Muscle of leg (tissue), 11 donors: Measurements from ENCODE around the gene CHERP. TPM values are rescaled to one million over a fixed set of nuclear protein-coding genes. Genes with fewer than 3 reads are reported as not detected.
"Not testable (repeated sequence)": the region's sequence is repeated elsewhere in the genome, so short reads cannot be mapped to it uniquely, and the experiment has no call there.

ENCODE experiments used
- DNase-seq: peaks from one replicate; pipeline ENCODE4 v3.0.0; 2013
- H3K27ac ChIP-seq: one replicate; pipeline ENCODE4 v1.5.1; 2013; ENCODE audit warnings: mild to moderate bottlenecking, low read length, control low read depth
- H3K27me3 ChIP-seq: one replicate; pipeline ENCODE4 v1.6.1; 2013; ENCODE audit warnings: low read length; ENCODE audit not compliant: control insufficient read depth, insufficient read depth
- H3K36me3 ChIP-seq: one replicate; pipeline ENCODE4 v1.6.1; 2013; ENCODE audit warnings: low read length; ENCODE audit not compliant: control insufficient read depth, insufficient read depth
- H3K4me1 ChIP-seq: one replicate; pipeline ENCODE4 v1.6.1; 2013; ENCODE audit warnings: low read length; ENCODE audit not compliant: control insufficient read depth, insufficient read depth
- H3K4me3 ChIP-seq: one replicate; pipeline ENCODE4 v1.5.1; 2013; ENCODE audit warnings: low read length, control low read depth
- H3K9me3 ChIP-seq: replicated peaks from 2 replicates; pipeline ENCODE4 v1.6.1; 2013; ENCODE audit warnings: low read depth, low read length; ENCODE audit not compliant: control insufficient read depth
- WGBS: methylation state at CpG from one replicate; pipeline ENCODE4 v1.1.5; 2013; ENCODE audit warnings: missing lambda C conversion rate; ENCODE audit not compliant: insufficient coverage; 5-methylcytosine and 5-hydroxymethylcytosine counted together
- polyA plus RNA-seq, 8 donors: library from polyadenylated mRNA; unstranded; fragments of 120-200 nt; gene quantifications; one replicate each; pipeline versions ENCODE4 v1.2.1 to v1.2.3, GENCODE V29; 2013; ENCODE audit warnings: inconsistent platforms in 1 of 8, low replicate concordance in 1 of 8; ENCODE audit not compliant: insufficient read length in 8 of 8, insufficient read depth in 1 of 8
- total RNA-seq: library from RNA; stranded (reverse); fragments of 120-200 nt; gene quantifications from one replicate; pipeline ENCODE4 v1.2.4, GENCODE V29; 2013

CHERP gene
- total and polyA plus RNA-seq, 9 donors, result 3.5 to 42.4 (median 35.8) TPM

- Histone ChIP-seq H3K4me1 (no peaks in the 10 kb centered on the region), H3K36me3 (peaks cover 88% of the 10 kb centered on the region)
- WGBS, result 90% methylated on average over 38 of the region's 45 CpGs
Measured at GRCh38 chr19:16520074-16520973, 21.9 kb downstream of the CHERP start.

GRCh38 chr19:16519230-16519687 lies 23.0 kb downstream of the CHERP start:
- peaks cover 84% of the 10 kb centered on the region for H3K36me3 ChIP-seq
- no peaks in the 10 kb centered on the region for H3K9me3 ChIP-seq
- WGBS, result 83% methylated on average over 10 of the region's 24 CpGs

More at GRCh38 chr19:16520074-16520973, 21.9 kb downstream of the CHERP start:
- no peak overlapping the region for H3K4me3 ChIP-seq
- no peak for DNase-seq
- H3K27ac ChIP-seq, result no peak overlapping the region
- no peaks in the 10 kb centered on the region for H3K27me3 ChIP-seq
- no peaks in the 10 kb centered on the region for H3K9me3 ChIP-seq

GRCh38 chr19:16518483-16519229 lies 23.6 kb downstream of the CHERP start:
- Histone ChIP-seq H3K36me3 (peaks cover 79% of the 10 kb centered on the region), H3K27ac (no peak overlapping the region), H3K9me3 (no peaks in the 10 kb centered on the region), H3K4me1 (no peaks in the 10 kb centered on the region), H3K4me3 (no peak overlapping the region), H3K27me3 (no peaks in the 10 kb centered on the region)
- WGBS, result 86% methylated on average over 31 of the region's 33 CpGs
- DNase-seq, result no peak

More at GRCh38 chr19:16519230-16519687, 23.0 kb downstream of the CHERP start:
- DNase-seq, result no peak
- no peaks in the 10 kb centered on the region for H3K27me3 ChIP-seq
- no peak overlapping the region for H3K4me3 ChIP-seq
- H3K4me1 ChIP-seq, result no peaks in the 10 kb centered on the region
- no peak overlapping the region for H3K27ac ChIP-seq

- WGBS, result 76% methylated on average over 3 of the region's 14 CpGs
- Histone ChIP-seq H3K27ac (no peak overlapping the region), H3K9me3 (no peaks in the 10 kb centered on the region), H3K27me3 (no peaks in the 10 kb centered on the region), H3K36me3 (peaks cover 74% of the 10 kb centered on the region), H3K4me1 (no peaks in the 10 kb centered on the region), H3K4me3 (no peak overlapping the region)
- no peak for DNase-seq
Measured at GRCh38 chr19:16518061-16518460, 24.2 kb downstream of the CHERP start.

- DNase-seq, result no peak
- 74% methylated on average over 9 of the region's 14 CpGs for whole genome bisulfite sequencing
- Histone ChIP-seq H3K27ac (no peak overlapping the region), H3K9me3 (no peaks in the 10 kb centered on the region), H3K4me1 (no peaks in the 10 kb centered on the region), H3K4me3 (no peak overlapping the region), H3K27me3 (no peaks in the 10 kb centered on the region), H3K36me3 (peaks cover 76% of the 10 kb centered on the region)
Measured at GRCh38 chr19:16516923-16517610, 25.2 kb downstream of the CHERP start.

DNA sequence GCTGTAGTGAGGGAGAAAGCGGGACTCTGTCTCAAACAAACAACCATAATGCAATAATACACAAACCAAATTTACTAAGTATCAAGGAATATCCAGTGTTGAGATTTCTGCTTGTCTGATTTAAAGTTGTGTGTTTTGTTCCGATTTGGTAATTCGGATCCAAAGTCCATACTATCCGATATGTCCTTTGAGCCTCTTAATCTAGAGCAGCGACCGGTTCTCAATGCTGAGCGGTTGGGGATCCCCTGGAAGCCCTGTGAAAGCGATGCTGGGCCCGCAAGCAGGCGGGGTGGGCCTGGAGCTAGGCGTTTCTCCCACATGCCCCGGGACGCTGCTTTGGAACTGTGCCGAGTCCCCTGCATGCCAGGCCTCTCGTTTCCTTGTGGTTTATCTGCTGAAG lies 25.9 kb downstream of the CHERP start:
- Histone ChIP-seq H3K9me3 (no peaks in the 10 kb centered on the region), H3K27me3 (no peaks in the 10 kb centered on the region), H3K4me1 (no peaks in the 10 kb centered on the region), H3K27ac (no peak overlapping the region), H3K36me3 (peaks cover 72% of the 10 kb centered on the region), H3K4me3 (no peak overlapping the region)
- WGBS, result 78% methylated on average over 14 of the region's 15 CpGs
- no peak for DNase-seq

DNA sequence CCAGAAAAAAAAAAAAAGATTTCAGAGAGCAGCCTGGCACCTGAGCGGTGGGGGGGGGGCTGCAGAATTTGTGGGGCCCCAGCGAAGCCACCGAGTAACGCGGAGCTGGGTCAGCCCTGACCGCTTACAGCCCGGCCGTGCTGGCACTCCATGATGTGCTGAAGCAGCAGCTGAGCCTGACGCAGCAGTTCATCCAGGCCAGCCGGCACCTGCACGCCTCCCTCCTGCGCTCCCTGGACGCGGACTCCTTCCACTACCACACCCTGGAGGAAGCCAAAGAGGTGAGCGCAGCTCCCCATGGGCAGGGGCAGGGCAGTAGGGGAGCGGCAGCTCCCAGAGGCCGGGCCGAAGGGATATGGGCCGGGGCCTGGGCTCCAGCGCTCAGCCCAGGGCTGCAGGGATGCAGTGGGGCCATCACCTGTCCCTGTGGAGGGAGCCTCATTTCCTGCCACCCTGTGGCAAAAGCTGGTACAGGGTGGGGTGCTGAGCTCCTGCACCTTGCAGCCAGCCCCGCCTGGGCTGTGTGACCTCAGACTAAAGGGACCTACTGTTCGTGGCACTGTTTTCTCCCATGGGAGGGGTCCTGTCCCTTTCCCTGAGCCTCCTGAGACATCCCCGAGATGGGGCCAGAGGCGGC lies 27.7 kb downstream of the CHERP start:
- no peak overlapping the region for H3K4me3 ChIP-seq
- peaks cover 60% of the 10 kb centered on the region for H3K36me3 ChIP-seq
- H3K9me3 ChIP-seq, result no peaks in the 10 kb centered on the region
- H3K27ac ChIP-seq, result no peak overlapping the region
- H3K27me3 ChIP-seq, result no peaks in the 10 kb centered on the region
- 91% methylated on average over 17 of the region's 24 CpGs for WGBS
- peaks cover 1% of the 10 kb centered on the region for H3K4me1 ChIP-seq
- no peak for DNase-seq

DNA sequence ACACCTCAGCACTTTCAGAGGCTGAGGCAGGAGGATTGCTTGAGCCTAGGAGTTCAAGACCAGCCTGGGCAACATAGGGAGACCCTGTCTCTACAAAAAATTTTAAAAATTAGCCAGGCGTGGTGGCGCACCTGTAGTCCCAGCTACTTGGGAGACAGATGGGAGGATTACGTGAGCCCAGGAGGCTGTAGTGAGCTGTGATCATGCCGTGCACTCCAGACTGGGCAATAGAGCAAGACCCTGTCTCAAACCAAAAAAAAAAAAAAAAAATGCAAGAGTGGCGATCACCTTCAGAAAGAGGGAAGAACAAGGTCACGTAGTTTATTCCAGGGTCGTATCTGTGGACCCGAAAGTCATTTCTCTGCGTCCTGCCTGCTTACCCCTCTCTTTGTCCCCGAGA lies 29.6 kb downstream of the CHERP start:
- H3K27ac ChIP-seq, H3K9me3 ChIP-seq, H3K4me1 ChIP-seq, H3K27me3 ChIP-seq, DNase-seq, H3K4me3 ChIP-seq: not testable (repeated sequence)
- WGBS, result 87% methylated on average over 6 of the region's 10 CpGs
- peaks cover 45% of the 10 kb centered on the region for H3K36me3 ChIP-seq

DNA sequence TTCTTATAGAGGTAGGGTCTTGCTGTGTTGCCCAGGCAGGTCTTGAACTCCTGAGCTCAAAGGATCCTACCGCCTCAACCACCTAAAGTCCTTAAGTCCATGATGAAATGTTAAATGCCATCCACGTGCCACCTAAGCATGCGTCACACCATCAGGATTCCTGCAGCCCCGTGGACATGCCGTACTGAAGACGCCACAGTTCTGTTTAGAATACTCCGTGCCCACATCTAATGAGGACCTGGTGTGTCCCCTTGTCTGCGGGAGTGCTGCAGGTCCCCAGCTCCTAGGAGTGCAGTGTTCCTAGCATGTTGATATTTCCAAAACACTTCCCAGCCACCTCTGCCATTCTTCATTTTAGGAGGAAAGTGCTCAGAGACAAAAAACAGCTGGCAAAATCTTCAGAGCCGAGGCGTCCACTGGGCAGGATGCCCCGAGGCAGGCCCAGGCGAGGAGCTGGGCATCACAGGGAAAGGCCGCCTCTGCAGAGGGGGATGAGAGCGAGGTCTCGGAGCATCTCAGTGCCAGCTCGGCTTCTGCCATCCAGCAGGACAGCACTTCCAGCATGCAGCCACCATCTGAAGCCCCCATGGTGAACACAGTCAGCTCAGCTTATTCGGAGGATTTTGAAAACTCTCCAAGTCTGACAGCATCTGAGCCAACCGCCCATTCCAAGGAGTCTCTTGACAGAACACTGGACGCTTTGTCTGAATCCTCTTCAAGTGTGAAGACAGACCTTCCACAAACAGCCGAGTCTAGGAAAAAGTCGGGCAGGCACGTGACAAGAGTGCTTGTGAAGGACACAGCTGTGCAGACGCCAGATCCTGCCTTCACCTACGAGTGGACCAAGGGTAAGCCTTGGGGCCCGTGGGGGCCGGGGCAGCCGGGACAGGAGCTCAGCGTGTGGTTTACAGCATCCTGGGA lies 32.8 kb downstream of the CHERP start:
- H3K27ac ChIP-seq, result no peak overlapping the region

More for the DNA sequence above, 32.8 kb downstream of the CHERP start:
- Histone ChIP-seq H3K36me3 (peaks cover 29% of the 10 kb centered on the region), H3K9me3 (no peaks in the 10 kb centered on the region), H3K4me3 (no peak overlapping the region), H3K4me1 (peaks cover 4% of the 10 kb centered on the region), H3K27me3 (no peaks in the 10 kb centered on the region)
- DNase-seq, result peak; percentile 85
- WGBS, result 53% methylated on average over 27 of the region's 28 CpGs
